GM23338 (cell line): ENCODE measurements around the gene PTPRR. TPM values are rescaled to one million over a fixed set of nuclear protein-coding genes. Genes with fewer than 3 reads are reported as not detected.

Experiments used
- ATAC-seq: fragments of 200-7000 bp; cut with Tn5 transposase; 3 replicates; pipeline ENCODE4 v1.9.1; 2020
- DNase-seq: peaks from one replicate; pipeline ENCODE4 v3.0.0-alpha.2; 2015; ENCODE audit warnings: low spot score
- H2AFZ ChIP-seq: fragments of 200-600 bp; sonication (generic); 2 replicates; pipeline ENCODE4 v1.8.0; 2016; ENCODE audit warnings: antibody characterized with exemption, mild to moderate bottlenecking, moderate library complexity
- H3F3A ChIP-seq: fragments of 200-600 bp; sonication (generic); replicated peaks from 2 replicates; pipeline ENCODE4 v1.8.0; 2017; ENCODE audit warnings: antibody characterized with exemption, mixed run types, low read depth
- H3K27ac ChIP-seq: fragments of 200-600 bp; sonication (generic); 2 replicates; pipeline ENCODE4 v1.6.1; 2016; ENCODE audit warnings: low read depth
- H3K27me3 ChIP-seq: fragments of 200-600 bp; sonication (generic); 2 replicates; pipeline ENCODE4 v1.8.0; 2016; ENCODE audit warnings: mild to moderate bottlenecking, mixed run types, moderate library complexity; ENCODE audit not compliant: insufficient read depth
- H3K36me3 ChIP-seq: fragments of 200-600 bp; sonication (generic); 2 replicates; pipeline ENCODE4 v1.8.0; 2016; ENCODE audit warnings: mild to moderate bottlenecking; ENCODE audit not compliant: insufficient read depth
- H3K4me1 ChIP-seq: fragments of 200-600 bp; sonication (generic); 2 replicates; pipeline ENCODE4 v1.8.0; 2016; ENCODE audit warnings: mild to moderate bottlenecking, moderate library complexity; ENCODE audit not compliant: insufficient read depth
- H3K4me2 ChIP-seq: fragments of 200-600 bp; sonication (generic); 2 replicates; pipeline ENCODE4 v1.7.1; 2017; ENCODE audit warnings: mixed run types
- H3K4me3 ChIP-seq: fragments of 200-600 bp; sonication (generic); 2 replicates; pipeline ENCODE4 v1.6.1; 2016; ENCODE audit warnings: mixed run types
- H3K79me2 ChIP-seq: fragments of 200-600 bp; sonication (generic); replicated peaks from 2 replicates; pipeline ENCODE4 v1.8.0; 2017; ENCODE audit warnings: mild to moderate bottlenecking; ENCODE audit not compliant: insufficient read depth
- H3K9me2 ChIP-seq: fragments of 200-600 bp; sonication (generic); 2 replicates; pipeline ENCODE4 v1.8.0; 2017; ENCODE audit not compliant: insufficient read depth
- H4K20me1 ChIP-seq: fragments of 200-600 bp; sonication (generic); replicated peaks from 2 replicates; pipeline ENCODE4 v1.8.0; 2017; ENCODE audit warnings: mild to moderate bottlenecking; ENCODE audit not compliant: insufficient read depth
- H3K27ac Mint-ChIP-seq: 2 replicates; pipeline ENCODE4 v1.8.0; 2020; ENCODE audit warnings: inconsistent platforms, mild to moderate bottlenecking, moderate library complexity, mixed read lengths
- H3K27me3 Mint-ChIP-seq: 3 replicates; pipeline ENCODE4 v1.8.0; 2022; ENCODE audit warnings: low read depth, mild to moderate bottlenecking, moderate library complexity, mixed read lengths, inconsistent platforms; ENCODE audit not compliant: insufficient read depth, poor library complexity
- H3K36me3 Mint-ChIP-seq: 3 replicates; pipeline ENCODE4 v1.8.0; 2021; ENCODE audit warnings: low read depth, mild to moderate bottlenecking, inconsistent platforms, moderate library complexity, mixed read lengths
- H3K4me1 Mint-ChIP-seq: 3 replicates; pipeline ENCODE4 v1.8.0; 2020; ENCODE audit warnings: mild to moderate bottlenecking, inconsistent platforms, mixed read lengths
- H3K4me3 Mint-ChIP-seq: 3 replicates; pipeline ENCODE4 v1.8.0; 2021; ENCODE audit warnings: moderate library complexity, mild to moderate bottlenecking, inconsistent platforms, mixed read lengths
- H3K9me3 Mint-ChIP-seq: 3 replicates; pipeline ENCODE4 v1.8.0; 2020; ENCODE audit warnings: moderate library complexity, mild to moderate bottlenecking, inconsistent platforms, mixed read lengths
- CREB1 ChIP-seq: fragments of 250-450 bp; sonication (Bioruptor Pico); IDR thresholded peaks from 2 replicates; pipeline ENCODE4 v1.5.0; 2020; ENCODE audit warnings: low read depth, mild to moderate bottlenecking, moderate library complexity
- CTCF ChIP-seq, 2 experiments: fragments of 200-600 bp in 1 of 2; sonication (generic) in 1 of 2; conservative IDR thresholded peaks; 2 replicates each; pipeline versions ENCODE4 v1.5.1 to v1.6.1; 2016 to 2017; ENCODE audit warnings: antibody characterized with exemption in 2 of 2, low read depth in 2 of 2, mild to moderate bottlenecking in 2 of 2, moderate library complexity in 1 of 2
- ETS1 ChIP-seq: IDR thresholded peaks from 2 replicates; pipeline ENCODE4 v1.6.1; 2016; ENCODE audit warnings: antibody characterized with exemption
- EZH2 ChIP-seq: fragments of 200-600 bp; sonication (generic); IDR thresholded peaks from one replicate; pipeline ENCODE4 v1.8.0; 2017; ENCODE audit warnings: antibody characterized with exemption, mild to moderate bottlenecking, low read depth; ENCODE audit not compliant: unreplicated experiment
- EZH2phosphoT487 ChIP-seq: fragments of 200-600 bp; sonication (generic); IDR thresholded peaks from one replicate; pipeline ENCODE4 v1.8.1; 2018; ENCODE audit warnings: antibody characterized with exemption; ENCODE audit not compliant: unreplicated experiment
- JUNB ChIP-seq: IDR thresholded peaks from one replicate; pipeline ENCODE4 v1.6.1; 2016; ENCODE audit warnings: antibody characterized with exemption; ENCODE audit not compliant: unreplicated experiment
- NANOG ChIP-seq: IDR thresholded peaks from 2 replicates; pipeline ENCODE4 v1.6.1; 2016; ENCODE audit warnings: antibody characterized with exemption, borderline replicate concordance
- POLR2AphosphoS5 ChIP-seq: IDR thresholded peaks from 2 replicates; pipeline ENCODE4 v1.6.1; 2016; ENCODE audit warnings: antibody characterized with exemption, low read depth
- REST ChIP-seq: IDR thresholded peaks from one replicate; pipeline ENCODE4 v1.6.1; 2018; ENCODE audit warnings: antibody characterized with exemption; ENCODE audit not compliant: unreplicated experiment
- STAT1 ChIP-seq: IDR thresholded peaks from one replicate; pipeline ENCODE4 v1.6.1; 2016; ENCODE audit warnings: antibody characterized with exemption; ENCODE audit not compliant: unreplicated experiment
- ZNF114 ChIP-seq: fragments of 250-450 bp; sonication (Bioruptor Pico); IDR thresholded peaks from 2 replicates; pipeline ENCODE4 v1.5.0; 2020; ENCODE audit warnings: mild to moderate bottlenecking, moderate library complexity
- ZNF331 ChIP-seq: fragments of 250-450 bp; sonication (Bioruptor Pico); IDR thresholded peaks from 2 replicates; pipeline ENCODE4 v1.5.0; 2020; ENCODE audit warnings: low read depth, mild to moderate bottlenecking, moderate library complexity
- ZNF462 ChIP-seq: fragments of 250-450 bp; sonication (Bioruptor Pico); IDR thresholded peaks from 2 replicates; pipeline ENCODE4 v1.5.0; 2020; ENCODE audit warnings: mild to moderate bottlenecking, moderate library complexity
- polyA plus RNA-seq: library from polyadenylated mRNA; unstranded; fragments of >200 nt; fragmentation: Nextera tagmentation; extraction: Ambion mirVana; gene quantifications from 2 replicates; pipeline ENCODE4 v1.2.1, GENCODE V29; 2016
- total RNA-seq: library from RNA; depleted of rRNA; stranded (reverse); fragments of >200 nt; shearing (Covaris generic); gene quantifications from 2 replicates; pipeline ENCODE4 v1.2.3, GENCODE V29; 2014

The PTPRR gene
- total and polyA plus RNA-seq, 2 experiments from 2014 or later = 0.26 to 0.76 TPM

- H3K27me3 ChIP-seq = no peaks in the 10 kb centered on the region
- no peak for ATAC-seq
- Mint-ChIP-seq H3K27ac (no peak overlapping the region), H3K36me3 (no peaks in the 10 kb centered on the region), H3K9me3 (no peaks in the 10 kb centered on the region; the same call in 2 of the 3 replicates), H3K4me1 (peaks cover 20% of the 10 kb centered on the region; the same call in 2 of the 3 replicates), H3K27me3 (peaks cover 2% of the 10 kb centered on the region), H3K4me3 (no peak overlapping the region)
- no peaks in the 10 kb centered on the region for H3K9me2 ChIP-seq
- H3K79me2 ChIP-seq = no peaks in the 10 kb centered on the region
- no peak overlapping the region for H3K27ac ChIP-seq
- no peak for DNase-seq
- no peaks in the 10 kb centered on the region for H4K20me1 ChIP-seq
- H3K36me3 ChIP-seq = no peaks in the 10 kb centered on the region
- H3K4me2 ChIP-seq = no peak overlapping the region
- 0 out of 2 replicates have a peak, but pooled peaks cover 9% of the 10 kb centered on the region for H3K4me1 ChIP-seq
- no peak for TF ChIP-seq CTCF (conservative IDR thresholded peaks at IDR 0.05; ENCODE audit: low read depth in 2 of 2)
- TF ChIP-seq POLR2AphosphoS5 = no peak
- no peak for TF ChIP-seq ETS1
- no peak for TF ChIP-seq NANOG
- no peak for TF ChIP-seq REST
- no peak for TF ChIP-seq STAT1
- TF ChIP-seq ZNF462 = no peak
- no peak for TF ChIP-seq EZH2
- TF ChIP-seq CREB1 (CRISPR knock-in tag) = no peak
- TF ChIP-seq ZNF114 (CRISPR knock-in tag) = no peak
- TF ChIP-seq ZNF331 (CRISPR knock-in tag) = no peak
- TF ChIP-seq JUNB = no peak
- no peak for TF ChIP-seq EZH2phosphoT487
- H3K4me3 ChIP-seq = no peak overlapping the region
- H3F3A ChIP-seq = no peaks in the 10 kb centered on the region
- H2AFZ ChIP-seq = no peak overlapping the region
Observed at GRCh38 chr12:70709022-70709421, 211.5 kb downstream of the PTPRR start.
